Vagina (tissue), 2 donors: ENCODE results near the gene VPS8.

Experiments used
- CTCF ChIP-seq, 3 experiments: fragments of 450-650 bp in 2 of 3; fragments of 200-600 bp in 1 of 3; sonication (generic) in 1 of 3; IDR thresholded peaks; one replicate each; pipeline ENCODE4 v1.5.1; 2017 to 2019; ENCODE audit warnings: antibody characterized with exemption in 3 of 3, mild to moderate bottlenecking in 2 of 3, moderate library complexity in 2 of 3
- POLR2A ChIP-seq, 2 donors: fragments of 450-650 bp; IDR thresholded peaks; one replicate each; pipeline ENCODE4 v1.6.1; 2017; ENCODE audit warnings: antibody characterized with exemption in 2 of 2, mild to moderate bottlenecking in 2 of 2, moderate library complexity in 2 of 2

DNA sequence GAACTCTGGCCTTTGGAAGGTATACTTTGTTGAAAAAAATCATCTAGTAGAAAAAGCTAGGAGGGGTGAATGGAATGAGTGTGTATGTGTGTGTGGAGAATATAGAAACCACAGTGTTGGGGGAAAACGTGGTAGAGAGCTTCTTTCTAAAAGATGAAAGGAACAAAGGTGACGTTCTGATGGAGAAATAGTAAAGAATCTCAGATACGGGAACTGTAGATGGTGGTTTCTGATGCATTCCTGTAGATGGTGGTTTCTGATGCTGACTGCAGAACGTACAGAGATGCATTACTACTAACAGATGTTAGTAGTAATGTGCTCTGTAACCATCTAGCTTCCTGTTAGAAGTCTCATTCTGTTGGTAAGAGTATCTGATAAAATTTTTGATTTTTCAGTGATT lies 60.2 kb downstream of the VPS8 start:
- TF ChIP-seq POLR2A (IDR thresholded peaks at IDR 0.05) (no peak), CTCF (IDR thresholded peaks at IDR 0.05) (no peak)
